Ramos (cell line): ENCODE measurements around the gene CYP2A6.
"Not testable (repeated sequence)": the region's sequence is repeated elsewhere in the genome, so short reads cannot be mapped to it uniquely, and the experiment has no call there.

Source experiments
- in situ Hi-C: fragments of 300-500 bp; cut with MboI; formaldehyde crosslinking; loops from one replicate; pipeline ENCODE4 v1.14.3; 2022; ENCODE audit warnings: low sequenced_read_pairs; ENCODE audit not compliant: unreplicated experiment

Gene CYP2A6

DNA sequence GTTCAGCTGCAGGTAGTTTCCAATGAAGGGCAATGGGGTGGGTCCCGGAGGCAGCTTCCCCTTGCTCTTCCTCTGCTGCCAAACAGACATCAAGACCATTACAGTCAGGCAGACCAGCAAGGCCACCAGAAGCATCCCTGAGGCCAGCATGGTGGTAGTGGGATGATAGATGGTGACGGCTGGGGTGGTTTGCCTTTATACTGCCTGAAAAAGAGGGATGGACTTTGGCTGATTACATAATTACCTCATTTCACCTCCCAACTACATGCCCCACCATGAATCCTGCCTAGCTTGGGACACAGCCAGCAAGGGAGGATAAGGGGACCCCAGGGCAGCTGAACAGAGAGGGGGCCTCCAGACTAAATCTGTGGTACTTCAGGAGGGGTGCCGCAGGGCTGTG, at the start of gene CYP2A6:
Gene CYP2A6, minus strand, starts transcription at position 171 of the 400 bp plus-strand sequence. Its CDS starts 21 bp downstream, at position 150.
- in situ Hi-C loops: not testable (repeated sequence)

DNA sequence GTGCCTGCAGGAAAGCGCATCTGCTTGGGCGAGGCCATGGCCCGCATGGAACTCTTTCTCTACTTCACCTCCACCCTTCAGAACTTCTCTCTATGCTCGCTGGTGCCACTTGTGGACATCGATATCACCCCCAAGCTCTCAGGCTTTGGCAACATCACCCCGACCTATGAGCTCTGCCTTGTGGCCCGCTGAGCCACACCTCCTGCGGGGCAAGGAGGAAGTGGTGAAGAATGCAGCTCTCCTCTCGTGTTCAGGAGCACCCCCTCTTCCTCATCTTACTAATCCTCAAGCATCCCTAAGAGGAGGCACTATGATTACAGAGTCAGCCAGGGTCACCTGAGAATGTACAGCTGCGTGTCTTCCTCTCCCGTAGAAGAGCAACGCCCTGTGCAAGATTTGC, 49.7 kb upstream of the CYP2A6 start:
- in situ Hi-C loops: not testable (repeated sequence)

DNA sequence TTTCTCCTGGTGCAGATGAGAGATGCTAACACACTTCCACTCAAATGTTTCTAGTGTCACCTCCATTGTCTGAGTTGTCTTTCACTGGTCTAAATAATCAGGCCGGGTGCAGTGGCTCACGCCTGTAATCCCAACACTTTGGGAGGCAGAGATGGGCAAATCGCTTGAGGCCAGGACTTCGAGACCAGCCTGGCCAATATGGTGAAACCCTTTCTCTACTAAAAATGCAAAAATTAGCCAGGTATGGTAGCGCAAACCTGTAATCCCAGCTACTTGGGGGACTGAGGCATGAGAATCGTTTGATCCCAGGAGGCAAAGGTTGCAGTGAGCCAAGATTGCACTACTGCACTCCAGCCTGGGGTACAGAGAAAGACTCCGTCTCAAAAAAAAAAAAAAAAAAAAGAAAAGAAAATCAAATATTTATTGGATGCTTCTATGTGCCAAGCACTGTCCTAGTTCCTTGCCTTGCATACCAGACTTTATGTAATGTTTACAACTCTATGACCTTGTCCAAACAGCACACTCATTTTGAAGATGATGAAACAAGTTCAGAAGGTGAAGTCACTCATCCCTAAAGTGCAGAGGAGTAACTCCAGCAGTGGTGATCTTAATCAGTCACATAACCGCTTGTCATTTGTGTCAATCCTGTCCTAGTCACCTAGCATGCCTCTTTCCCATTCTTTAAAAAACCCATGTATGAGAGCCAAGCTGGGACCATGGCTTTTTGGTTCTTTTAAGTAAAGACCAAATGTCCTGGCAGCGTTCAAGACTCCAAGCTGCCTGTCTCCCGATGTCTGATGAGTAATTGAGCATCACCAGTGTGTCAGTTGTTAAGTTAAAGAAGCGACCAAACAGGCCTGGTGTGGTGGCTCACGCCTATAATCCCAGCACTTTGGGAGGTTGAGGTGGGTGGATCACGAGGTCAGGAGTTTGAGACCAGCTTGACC, 46.9 kb upstream of the CYP2A6 start:
- in situ Hi-C loops: not testable (repeated sequence)

GRCh38 chr19:40896418-40896796, 46.2 kb upstream of the CYP2A6 start:
- in situ Hi-C loops: no loop called here

DNA sequence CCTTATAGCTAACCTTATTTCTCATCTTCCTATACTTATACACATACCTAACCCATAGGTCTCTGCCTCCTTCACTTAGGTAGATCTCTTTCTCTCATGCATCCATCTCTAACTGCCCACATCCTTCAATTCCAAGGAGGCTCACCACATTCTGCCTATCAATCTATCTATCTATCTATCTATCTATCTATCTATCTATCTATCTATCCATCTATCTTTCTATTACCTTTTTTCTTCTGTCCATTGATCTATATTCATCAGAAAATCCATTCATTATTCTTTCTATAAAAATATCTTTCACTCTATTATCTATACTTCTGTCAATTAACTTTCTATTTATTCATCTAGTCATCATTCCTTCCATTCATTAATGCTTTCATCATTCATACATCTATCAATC, 42.9 kb upstream of the CYP2A6 start:
- in situ Hi-C loops: no loop called here

GRCh38 chr19:40889366-40889765, 39.1 kb upstream of the CYP2A6 start:
- in situ Hi-C loops: no loop called here

DNA sequence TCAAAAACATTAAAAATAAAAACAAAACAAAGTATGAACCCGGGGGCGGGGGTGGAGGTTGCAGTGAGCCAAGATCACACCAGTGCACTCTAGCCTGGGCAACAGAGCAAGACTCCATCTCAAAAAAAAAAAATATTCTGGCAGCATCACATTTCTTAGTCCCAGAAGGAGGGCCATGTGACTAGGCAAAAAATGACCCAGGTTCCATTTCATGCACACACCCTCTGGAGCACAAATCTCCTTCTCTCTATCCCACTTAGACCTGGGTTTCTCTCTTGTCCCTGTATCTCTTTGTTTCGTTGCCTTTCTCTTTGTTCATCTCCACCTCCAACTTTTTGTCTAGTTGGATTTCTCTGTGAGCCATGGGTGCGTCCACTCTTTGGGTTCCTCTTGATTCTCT, 37.9 kb upstream of the CYP2A6 start:
- in situ Hi-C loops: no loop called here

GRCh38 chr19:40884187-40884931, 34.1 kb upstream of the CYP2A6 start:
- in situ Hi-C loops: not testable (repeated sequence)

GRCh38 chr19:40882062-40882461, 31.8 kb upstream of the CYP2A6 start, which contains the start of gene CYP2A7:
Gene CYP2A7, minus strand, starts transcription at chr19:40882231. Its CDS starts 21 bp downstream, at chr19:40882210.
- in situ Hi-C loops: not testable (repeated sequence)

DNA sequence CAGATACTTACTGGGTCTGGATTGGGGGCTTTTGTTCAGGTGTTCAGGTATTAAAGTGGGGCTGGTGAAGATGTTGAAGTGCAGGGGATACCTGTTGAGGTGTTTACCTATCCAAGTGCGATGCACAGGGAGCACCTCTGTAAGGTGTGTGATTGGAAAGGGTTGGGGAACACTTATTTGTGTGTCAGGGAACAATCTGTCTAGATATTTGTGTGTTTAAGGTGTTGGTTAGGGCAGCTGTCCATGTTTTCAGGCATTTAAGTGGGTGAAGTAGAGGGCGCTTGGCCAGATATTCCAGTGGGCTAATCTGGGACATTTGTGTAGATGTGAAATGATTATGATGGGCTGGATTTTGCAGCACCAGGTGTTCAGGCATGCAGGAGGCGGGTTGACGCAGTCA, 29.1 kb upstream of the CYP2A6 start:
- in situ Hi-C loops: not testable (repeated sequence)

- in situ Hi-C loops: not testable (repeated sequence)
Observed at GRCh38 chr19:40875526-40875951, 25.3 kb upstream of the CYP2A6 start.

- in situ Hi-C loops: not testable (repeated sequence)
Observed at GRCh38 chr19:40874874-40875273, 24.6 kb upstream of the CYP2A6 start.

- in situ Hi-C loops: not testable (repeated sequence)
Observed at GRCh38 chr19:40873873-40874272, 23.6 kb upstream of the CYP2A6 start.

DNA sequence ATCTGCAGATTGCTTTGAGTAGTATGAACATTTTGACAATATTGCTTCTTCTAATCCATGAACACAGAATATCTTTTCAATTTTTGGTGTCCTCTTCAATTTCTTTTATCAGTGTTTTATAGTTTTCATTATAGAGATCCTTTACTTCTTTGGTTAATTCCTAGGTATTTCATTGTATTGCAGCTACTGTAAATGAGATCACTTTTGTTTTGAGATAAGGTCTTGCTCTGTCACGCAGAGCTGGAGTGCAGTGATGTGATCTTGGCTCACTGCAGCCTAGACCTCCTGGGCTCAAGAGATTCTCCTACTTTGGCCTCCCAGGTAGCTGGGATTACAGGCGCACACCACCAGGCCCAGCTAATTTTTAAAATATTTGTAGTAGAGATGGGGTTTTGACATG, 22.0 kb upstream of the CYP2A6 start:
- in situ Hi-C loops: no loop called here

DNA sequence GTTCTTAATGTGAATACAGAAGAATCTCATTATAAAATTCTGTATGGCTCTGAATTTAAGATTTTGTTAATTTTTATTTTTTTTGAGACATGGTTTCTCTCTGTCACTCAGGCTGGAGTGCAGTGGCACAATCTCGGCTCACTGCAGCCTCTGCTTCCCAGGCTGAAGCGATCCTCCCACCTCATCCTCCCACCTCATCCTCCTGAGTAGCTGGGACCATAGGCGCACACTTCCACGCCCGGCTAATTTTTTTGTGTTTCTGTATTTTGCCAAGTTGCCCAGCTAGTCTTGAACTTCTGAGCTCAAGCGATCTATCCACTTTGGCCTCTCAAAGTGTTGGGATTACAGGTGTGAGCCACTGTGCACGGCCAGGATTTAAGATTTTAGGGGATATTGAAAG, 17.5 kb upstream of the CYP2A6 start:
- in situ Hi-C loops: no loop called here

GRCh38 chr19:40864739-40865496, 14.7 kb upstream of the CYP2A6 start:
- in situ Hi-C loops: not testable (repeated sequence)

DNA sequence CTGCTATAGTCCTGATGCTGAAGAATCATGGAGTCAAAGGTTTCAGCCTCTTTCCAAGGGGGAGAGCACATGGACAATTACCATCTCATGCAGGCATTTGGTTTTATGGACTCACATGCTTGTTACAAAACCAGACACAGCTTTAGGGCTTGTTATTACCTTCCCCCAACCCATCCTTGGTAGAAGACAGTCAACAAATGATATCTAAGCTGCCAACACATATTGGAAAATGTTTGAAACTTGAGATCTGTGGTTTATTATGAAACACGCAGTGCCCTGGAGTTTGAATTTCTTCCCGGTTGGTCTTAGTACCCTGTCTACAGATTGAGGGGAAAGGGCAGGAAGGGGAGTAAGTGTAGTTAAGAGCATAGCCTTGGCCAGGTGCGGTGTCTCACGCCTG, 12.5 kb upstream of the CYP2A6 start:
- in situ Hi-C loops: no loop called here

- in situ Hi-C loops: no loop called here
Observed at GRCh38 chr19:40862333-40862732, 12.1 kb upstream of the CYP2A6 start.

DNA sequence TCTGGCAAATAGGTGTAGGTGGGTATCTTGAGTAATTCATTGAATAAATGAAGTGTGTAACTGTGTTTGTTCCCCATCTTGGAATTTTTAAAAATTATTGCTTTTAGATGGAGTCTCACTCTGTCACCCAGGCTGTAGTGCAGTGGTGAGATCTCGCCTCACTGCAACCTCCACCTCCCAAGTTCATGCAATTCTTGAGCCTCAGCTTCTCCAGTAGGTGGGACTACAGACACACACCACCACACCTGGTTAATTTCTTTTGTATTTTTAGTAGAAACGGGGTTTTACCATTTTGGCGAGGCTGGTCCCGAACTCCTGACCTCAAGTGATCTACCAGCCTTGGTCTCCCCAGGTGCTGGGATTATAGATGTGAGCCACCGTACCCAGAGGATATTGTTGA, 7.9 kb upstream of the CYP2A6 start:
- in situ Hi-C loops: no loop called here

DNA sequence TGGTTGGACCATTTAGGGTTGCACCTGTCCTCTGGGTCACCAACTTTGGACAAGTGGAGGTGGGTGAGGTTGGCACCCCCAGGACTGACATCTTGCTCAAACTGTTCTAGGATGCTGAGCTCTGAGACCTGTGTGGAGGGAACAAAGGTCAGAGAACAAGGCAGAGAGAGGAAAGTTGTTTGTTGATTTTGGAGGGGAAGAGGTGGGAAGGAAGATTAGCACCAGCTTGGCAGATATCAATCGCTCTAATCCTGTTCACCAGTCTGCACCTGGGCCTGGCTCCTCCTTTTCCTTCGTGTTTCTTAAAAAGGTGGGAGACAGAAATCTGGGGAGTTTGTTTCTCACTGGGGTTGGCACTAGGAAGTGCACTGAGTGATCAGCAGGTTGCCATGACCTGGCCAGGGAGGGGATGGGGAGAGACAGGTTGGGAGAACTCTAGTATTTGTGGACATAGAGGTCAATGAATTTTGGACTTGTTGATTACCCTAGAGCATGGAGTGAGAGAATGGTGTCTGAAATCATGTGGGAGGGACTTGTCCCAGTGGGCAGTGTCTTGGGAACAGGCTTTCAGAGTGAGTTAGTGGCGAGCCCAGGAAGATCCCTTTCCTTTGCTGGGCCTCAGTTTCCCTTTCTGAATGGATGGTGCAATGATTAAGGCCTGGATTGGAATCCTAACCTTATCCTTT, 2.4 kb upstream of the CYP2A6 start:
- in situ Hi-C loops: not testable (repeated sequence)
